ENCODE data around the gene COPS4.

- TF ChIP-seq CTCF (IDR thresholded peaks at IDR 0.05 in 4 of 5, conservative IDR thresholded peaks at IDR 0.05 in 1 of 5), result no peak
- no peak for TF ChIP-seq POLR2A (IDR thresholded peaks at IDR 0.05)
These were observed 24.3 kb upstream of the COPS4 start, which contains the start of gene LIN54 for GRCh38 chr4:83010522-83011318.
